ENCODE results near the gene SLC7A6OS. TPM values are rescaled to one million over a fixed set of nuclear protein-coding genes. Genes with fewer than 3 reads are reported as not detected.

The SLC7A6OS gene
- total and polyA plus RNA-seq, 2 donors, result 12.8 to 19.4 TPM

- peaks cover 38 to 47% of the 10 kb centered on the region in 2 donors for H3K36me3 ChIP-seq (ENCODE audit: control insufficient read depth in 2 of 2, insufficient read depth in 2 of 2, low read length in 1 of 2)
- no peak overlapping the region for H3K27ac ChIP-seq (ENCODE audit: low read depth in 1 of 2, low read length in 1 of 2)
- H3K9me3 ChIP-seq (ENCODE audit: control insufficient read depth in 2 of 2, insufficient read depth in 1 of 2, low read length in 1 of 2), result no peaks in the 10 kb centered on the region
- peaks cover 51 to 78% of the 10 kb centered on the region in 2 donors for H3K4me1 ChIP-seq (ENCODE audit: control insufficient read depth in 2 of 2, insufficient read depth in 2 of 2, low read length in 2 of 2)
- WGBS, result 99% methylated on average over 4 of the region's 4 CpGs
- no peak for DNase-seq (ENCODE audit: low read depth in 6 of 9, low spot score in 9 of 9)
- H3K27me3 ChIP-seq (ENCODE audit: control insufficient read depth in 2 of 2, insufficient read depth in 1 of 2, low read length in 1 of 2), result no peaks in the 10 kb centered on the region
- H3K4me3 ChIP-seq (ENCODE audit: low read length in 2 of 2), result no peak overlapping the region
Observed at GRCh38 chr16:68249371-68249770, 61.4 kb downstream of the SLC7A6OS start.

Other genes starting within 250 kb of the SLC7A6OS start
- 149 TPM for gene NFATC3, start 225.6 kb downstream of the SLC7A6OS start, total RNA-seq
- 37.4 TPM for gene NFATC3, start 225.6 kb downstream of the SLC7A6OS start, polyA plus RNA-seq
- gene ESRP2, start 74.8 kb downstream of the SLC7A6OS start, total RNA-seq, result 10.1 TPM
- gene ESRP2, start 74.8 kb downstream of the SLC7A6OS start, polyA plus RNA-seq, result 10.7 TPM
- gene PLA2G15, start 65.6 kb downstream of the SLC7A6OS start, total RNA-seq, result 8.4 TPM
- gene PLA2G15, start 65.6 kb downstream of the SLC7A6OS start, polyA plus RNA-seq, result 13.1 TPM
- 42.3 TPM for gene SLC7A6, start 46.4 kb downstream of the SLC7A6OS start, total RNA-seq
- gene SLC7A6, start 46.4 kb downstream of the SLC7A6OS start, polyA plus RNA-seq, result 47.3 TPM
- gene PRMT7, start 73 bp upstream of the SLC7A6OS start, total RNA-seq, result 57.9 TPM
- gene PRMT7, start 73 bp upstream of the SLC7A6OS start, polyA plus RNA-seq, result 65.5 TPM
- gene SMPD3, start 137.6 kb upstream of the SLC7A6OS start, total RNA-seq, result 120 TPM
- 21.8 TPM for gene SMPD3, start 137.6 kb upstream of the SLC7A6OS start, polyA plus RNA-seq
- gene ZFP90, start 228.3 kb upstream of the SLC7A6OS start, total RNA-seq, result 17.9 TPM
- gene ZFP90, start 228.3 kb upstream of the SLC7A6OS start, polyA plus RNA-seq, result 13.8 TPM